Muscle of back (tissue), 11 donors: ENCODE measurements around the gene BCAS3. TPM values are rescaled to one million over a fixed set of nuclear protein-coding genes. Genes with fewer than 3 reads are reported as not detected.
A peak's percentile ranks its signal among the peaks of the same experiment; 100 is the strongest.
"Not testable (repeated sequence)": the region's sequence is repeated elsewhere in the genome, so short reads cannot be mapped to it uniquely, and the experiment has no call there.

Experiments used
- DNase-seq, 3 donors: peaks; one replicate each; pipeline versions ENCODE4 v3.0.0 to v3.0.0-alpha.2; 2013
- polyA plus RNA-seq, 10 donors: library from polyadenylated mRNA; unstranded; fragments of 120-200 nt; gene quantifications; one replicate each; pipeline ENCODE4 v1.2.1, GENCODE V29; 2013; ENCODE audit not compliant: insufficient read length in 10 of 10

Gene BCAS3
- polyA plus RNA-seq, 10 donors = 8.0 to 13.2 (median 10.2) TPM

GRCh38 chr17:60864708-60865005 lies 187.0 kb downstream of the BCAS3 start:
- DNase-seq = no peak

- no peak for DNase-seq
These were observed 197.1 kb downstream of the BCAS3 start for GRCh38 chr17:60874772-60875171.

GRCh38 chr17:60886731-60887613 lies 209.3 kb downstream of the BCAS3 start:
- not testable (repeated sequence) for DNase-seq

- no peak for DNase-seq
These were observed 210.0 kb downstream of the BCAS3 start for GRCh38 chr17:60887614-60888028.

GRCh38 chr17:60888812-60889709 lies 211.4 kb downstream of the BCAS3 start:
- DNase-seq = no peak

- DNase-seq = no peak
These were observed 213.5 kb downstream of the BCAS3 start for GRCh38 chr17:60891149-60891548.

- DNase-seq = no peak
These were observed 215.8 kb downstream of the BCAS3 start for GRCh38 chr17:60893475-60893874.

GRCh38 chr17:60896996-60897395 lies 219.3 kb downstream of the BCAS3 start:
- no peak for DNase-seq

- no peak for DNase-seq
These were observed 221.5 kb downstream of the BCAS3 start for GRCh38 chr17:60899115-60899514.

- DNase-seq = no peak
These were observed 223.0 kb downstream of the BCAS3 start for GRCh38 chr17:60900688-60901087.

- DNase-seq = no peak
These were observed 223.6 kb downstream of the BCAS3 start for GRCh38 chr17:60901242-60901641.

GRCh38 chr17:60901806-60902205 lies 224.2 kb downstream of the BCAS3 start:
- DNase-seq = peak in 1 of 3 donors; percentile 51

GRCh38 chr17:60902399-60902798 lies 224.7 kb downstream of the BCAS3 start:
- DNase-seq = no peak

- no peak for DNase-seq
These were observed 226.9 kb downstream of the BCAS3 start for GRCh38 chr17:60904582-60904981.

GRCh38 chr17:60905709-60906108 lies 228.1 kb downstream of the BCAS3 start:
- no peak for DNase-seq

GRCh38 chr17:60908324-60908723 lies 230.7 kb downstream of the BCAS3 start:
- no peak for DNase-seq

- no peak for DNase-seq
These were observed 231.8 kb downstream of the BCAS3 start for GRCh38 chr17:60909405-60909804.

GRCh38 chr17:60910415-60910814 lies 232.8 kb downstream of the BCAS3 start:
- DNase-seq = no peak

GRCh38 chr17:60914078-60914477 lies 236.4 kb downstream of the BCAS3 start:
- no peak for DNase-seq

GRCh38 chr17:60916043-60916442 lies 238.4 kb downstream of the BCAS3 start:
- DNase-seq = no peak

- no peak for DNase-seq
These were observed 242.5 kb downstream of the BCAS3 start for GRCh38 chr17:60920107-60920506.

GRCh38 chr17:60923000-60923399 lies 245.3 kb downstream of the BCAS3 start:
- DNase-seq = no peak
